Hepatocyte (in vitro differentiated cells): Measurements from ENCODE around the gene TRMT1. TPM values are rescaled to one million over a fixed set of nuclear protein-coding genes. Genes with fewer than 3 reads are reported as not detected.

ENCODE experiments used
- DNase-seq: peaks from one replicate; pipeline ENCODE4 v3.0.0-alpha.2; 2016; ENCODE audit warnings: low spot score
- H2AFZ ChIP-seq: fragments of 200-600 bp; sonication (generic); 2 replicates; pipeline ENCODE4 v1.6.0; 2016; ENCODE audit warnings: antibody characterized with exemption, mild to moderate bottlenecking
- H3K27ac ChIP-seq: fragments of 200-600 bp; sonication (generic); 2 replicates; pipeline ENCODE4 v1.5.1; 2016; ENCODE audit warnings: mild to moderate bottlenecking
- H3K27me3 ChIP-seq: fragments of 200-600 bp; sonication (generic); 2 replicates; pipeline ENCODE4 v1.6.1; 2016
- H3K36me3 ChIP-seq: fragments of 200-600 bp; sonication (generic); replicated peaks from 2 replicates; pipeline ENCODE4 v1.5.1; 2016; ENCODE audit warnings: low read depth; ENCODE audit not compliant: insufficient read depth
- H3K4me1 ChIP-seq: fragments of 200-600 bp; sonication (generic); 2 replicates; pipeline ENCODE4 v1.5.1; 2016; ENCODE audit warnings: mild to moderate bottlenecking, moderate library complexity; ENCODE audit not compliant: insufficient read depth
- H3K4me2 ChIP-seq: fragments of 200-600 bp; sonication (generic); 2 replicates; pipeline ENCODE4 v1.6.0; 2016
- H3K4me3 ChIP-seq: fragments of 200-600 bp; sonication (generic); 2 replicates; pipeline ENCODE4 v1.5.1; 2016; ENCODE audit warnings: mild to moderate bottlenecking
- H3K79me2 ChIP-seq: fragments of 200-600 bp; sonication (generic); 2 replicates; pipeline ENCODE4 v1.6.0; 2017; ENCODE audit warnings: mild to moderate bottlenecking
- H3K9me2 ChIP-seq: fragments of 200-600 bp; sonication (generic); replicated peaks from 2 replicates; pipeline ENCODE4 v1.6.0; 2017; ENCODE audit warnings: mild to moderate bottlenecking; ENCODE audit not compliant: insufficient read depth
- H3K9me3 ChIP-seq: fragments of 200-600 bp; sonication (generic); 2 replicates; pipeline ENCODE4 v1.5.1; 2016; ENCODE audit warnings: low read depth, mild to moderate bottlenecking
- H4K20me1 ChIP-seq: fragments of 200-600 bp; sonication (generic); 2 replicates; pipeline ENCODE4 v1.6.0; 2016; ENCODE audit warnings: mild to moderate bottlenecking; ENCODE audit not compliant: insufficient read depth, poor library complexity, severe bottlenecking
- EZH2 ChIP-seq: fragments of 200-600 bp; sonication (generic); IDR thresholded peaks from 2 replicates; pipeline ENCODE4 v1.6.1; 2016; ENCODE audit warnings: antibody characterized with exemption, mild to moderate bottlenecking, borderline replicate concordance
- EZH2phosphoT487 ChIP-seq: fragments of 200-600 bp; sonication (generic); IDR thresholded peaks from one replicate; pipeline ENCODE4 v1.6.1; 2018; ENCODE audit warnings: antibody characterized with exemption, mild to moderate bottlenecking, low read depth, moderate library complexity; ENCODE audit not compliant: unreplicated experiment, severe bottlenecking
- WGBS: methylation state at CpG from one replicate; pipeline ENCODE4 v1.1.6; 2016; ENCODE audit warnings: low lambda C conversion rate; ENCODE audit errors: missing lambda C conversion rate; 5-methylcytosine and 5-hydroxymethylcytosine counted together
- polyA plus RNA-seq: library from polyadenylated mRNA; unstranded; fragments of >200 nt; fragmentation: Nextera tagmentation; extraction: Ambion mirVana; gene quantifications from 2 replicates; pipeline ENCODE4 v1.2.1, GENCODE V29; 2016
- total RNA-seq: library from RNA; depleted of rRNA; stranded (reverse); fragments of >200 nt; gene quantifications from 2 replicates; pipeline ENCODE4 v1.2.3, GENCODE V29; 2014
- TF ChIP-seq, protein P1 (sequence below): fragments of 200-600 bp; sonication (generic); IDR thresholded peaks from 2 replicates; pipeline ENCODE4 v1.5.1; 2016; ENCODE audit warnings: antibody characterized with exemption, mild to moderate bottlenecking; ENCODE audit not compliant: poor library complexity

TRMT1 gene
- total and polyA plus RNA-seq, 2 experiments from 2014 or later = 31.2 to 33.4 TPM

DNA sequence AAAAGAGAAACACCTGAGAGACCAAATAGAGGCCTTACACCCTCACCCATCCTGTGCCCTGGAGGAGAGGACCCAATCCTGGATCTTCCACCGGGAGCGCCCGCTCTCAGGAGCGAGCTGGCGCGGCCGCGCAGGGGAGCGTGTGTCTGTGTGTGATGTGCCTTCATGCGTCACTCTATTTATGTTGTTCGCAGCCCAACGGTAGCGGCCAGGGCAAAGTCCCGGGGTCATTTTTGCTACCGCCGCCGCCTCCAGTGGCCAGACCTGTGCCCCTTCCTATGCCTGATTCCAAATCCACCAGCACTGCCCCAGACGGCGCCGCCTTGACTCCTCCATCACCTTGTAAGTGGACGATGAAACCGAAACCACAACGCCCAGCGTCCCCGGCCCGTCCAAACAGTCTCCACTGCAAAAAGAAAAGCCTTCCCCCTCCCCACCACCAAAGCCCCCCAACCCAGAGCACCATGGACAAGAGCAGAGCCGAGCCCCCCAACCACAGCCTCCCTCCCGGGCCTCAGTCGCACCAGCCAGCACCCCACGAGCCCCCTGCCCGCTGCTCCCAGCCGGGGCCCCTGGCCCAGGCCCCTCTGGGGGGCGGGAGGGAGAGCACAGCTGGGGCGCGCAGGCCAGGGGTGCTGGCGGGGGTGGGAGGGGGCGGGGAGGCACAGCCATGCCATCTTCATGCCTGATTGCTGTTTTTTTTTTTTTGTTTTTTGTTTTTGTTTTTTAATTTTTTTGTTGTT, 28.6 kb downstream of the TRMT1 start:
- H3K4me3 ChIP-seq = no peak overlapping the region

DNA sequence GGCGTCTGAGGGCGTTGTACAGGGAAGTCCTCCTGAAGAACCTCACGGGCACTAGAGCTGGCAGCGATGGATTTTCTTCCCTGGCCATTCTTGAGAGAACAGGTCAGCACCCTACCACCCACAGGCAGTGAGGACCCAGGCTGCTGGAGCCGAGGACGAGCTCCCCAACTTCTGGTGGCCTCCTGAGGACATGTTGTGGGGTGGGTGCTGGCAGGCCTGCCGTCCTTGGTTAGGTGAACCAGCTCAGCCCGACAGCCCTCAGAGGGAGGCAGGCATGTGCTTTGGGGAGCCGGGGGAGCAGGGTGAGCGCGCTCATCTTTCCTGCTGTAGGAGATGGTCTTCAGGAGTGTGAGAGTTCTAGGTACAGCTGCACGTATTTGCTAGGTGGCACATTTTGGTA, 29.2 kb downstream of the TRMT1 start:
- Histone ChIP-seq H3K9me3 (no peaks in the 10 kb centered on the region), H2AFZ (no peak overlapping the region), H3K9me2 (no peaks in the 10 kb centered on the region), H3K4me1 (peaks cover 21% of the 10 kb centered on the region), H3K79me2 (no peaks in the 10 kb centered on the region), H3K27me3 (peaks cover 3% of the 10 kb centered on the region), H3K4me3 (no peak overlapping the region), H3K27ac (no peak overlapping the region), H3K36me3 (no peaks in the 10 kb centered on the region), H4K20me1 (no peaks in the 10 kb centered on the region), H3K4me2 (no peak overlapping the region)
- no peak for TF ChIP-seq EZH2phosphoT487
- TF ChIP-seq, protein P1, sequence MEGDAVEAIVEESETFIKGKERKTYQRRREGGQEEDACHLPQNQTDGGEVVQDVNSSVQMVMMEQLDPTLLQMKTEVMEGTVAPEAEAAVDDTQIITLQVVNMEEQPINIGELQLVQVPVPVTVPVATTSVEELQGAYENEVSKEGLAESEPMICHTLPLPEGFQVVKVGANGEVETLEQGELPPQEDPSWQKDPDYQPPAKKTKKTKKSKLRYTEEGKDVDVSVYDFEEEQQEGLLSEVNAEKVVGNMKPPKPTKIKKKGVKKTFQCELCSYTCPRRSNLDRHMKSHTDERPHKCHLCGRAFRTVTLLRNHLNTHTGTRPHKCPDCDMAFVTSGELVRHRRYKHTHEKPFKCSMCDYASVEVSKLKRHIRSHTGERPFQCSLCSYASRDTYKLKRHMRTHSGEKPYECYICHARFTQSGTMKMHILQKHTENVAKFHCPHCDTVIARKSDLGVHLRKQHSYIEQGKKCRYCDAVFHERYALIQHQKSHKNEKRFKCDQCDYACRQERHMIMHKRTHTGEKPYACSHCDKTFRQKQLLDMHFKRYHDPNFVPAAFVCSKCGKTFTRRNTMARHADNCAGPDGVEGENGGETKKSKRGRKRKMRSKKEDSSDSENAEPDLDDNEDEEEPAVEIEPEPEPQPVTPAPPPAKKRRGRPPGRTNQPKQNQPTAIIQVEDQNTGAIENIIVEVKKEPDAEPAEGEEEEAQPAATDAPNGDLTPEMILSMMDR = no peak
- no peak for TF ChIP-seq EZH2
- DNase-seq = no peak
- WGBS = 90% methylated on average over 12 of the region's 12 CpGs

More for the DNA sequence above, 28.6 kb downstream of the TRMT1 start:
- Histone ChIP-seq H4K20me1 (no peaks in the 10 kb centered on the region), H3K4me2 (no peak overlapping the region), H3K9me2 (no peaks in the 10 kb centered on the region), H3K4me1 (peaks cover 20% of the 10 kb centered on the region), H3K9me3 (no peaks in the 10 kb centered on the region), H3K36me3 (no peaks in the 10 kb centered on the region), H3K79me2 (no peaks in the 10 kb centered on the region), H3K27ac (no peak overlapping the region), H2AFZ (no peak overlapping the region), H3K27me3 (peaks cover 4% of the 10 kb centered on the region)
- WGBS = 93% methylated on average over 26 of the region's 37 CpGs
- no peak for DNase-seq
- TF ChIP-seq, protein P1 = no peak
- no peak for TF ChIP-seq EZH2phosphoT487
- no peak for TF ChIP-seq EZH2

DNA sequence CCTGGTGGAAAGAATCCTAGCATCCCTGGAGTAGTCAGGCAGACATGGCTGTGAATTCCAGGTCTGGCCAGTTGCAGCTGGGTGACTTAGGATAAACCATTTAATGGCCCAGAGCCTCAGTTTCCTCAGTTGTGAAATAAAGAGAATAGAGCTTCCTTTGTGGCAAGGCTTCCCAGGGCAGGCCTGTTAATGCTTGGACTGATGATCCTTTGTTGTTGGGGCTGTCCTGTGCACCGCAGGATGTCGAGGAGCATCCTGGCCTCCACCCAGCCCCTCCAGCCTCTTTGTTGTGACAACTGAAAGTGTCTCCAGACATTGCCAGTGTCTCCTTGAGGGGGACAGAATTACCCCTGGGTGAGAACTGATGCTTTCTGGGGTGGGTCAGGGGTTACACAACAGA, 30.2 kb downstream of the TRMT1 start:
- H3K27ac ChIP-seq = no peak overlapping the region
- 88% methylated on average over 2 of the region's 2 CpGs for WGBS
- H3K4me2 ChIP-seq = no peak overlapping the region
- no peaks in the 10 kb centered on the region for H3K9me3 ChIP-seq
- peaks cover 3% of the 10 kb centered on the region for H3K27me3 ChIP-seq
- H2AFZ ChIP-seq = no peak overlapping the region
- no peak for DNase-seq
- peaks cover 19% of the 10 kb centered on the region for H3K4me1 ChIP-seq
- H3K79me2 ChIP-seq = no peaks in the 10 kb centered on the region
- no peak for TF ChIP-seq EZH2phosphoT487
- TF ChIP-seq, protein P1 = no peak
- TF ChIP-seq EZH2 = no peak
- H3K9me2 ChIP-seq = no peaks in the 10 kb centered on the region
- no peaks in the 10 kb centered on the region for H3K36me3 ChIP-seq
- H3K4me3 ChIP-seq = no peak overlapping the region
- no peaks in the 10 kb centered on the region for H4K20me1 ChIP-seq
